ENCODE measurements around the gene FAM185A. TPM values are rescaled to one million over a fixed set of nuclear protein-coding genes. Genes with fewer than 3 reads are reported as not detected.
"Not testable (repeated sequence)": the region's sequence is repeated elsewhere in the genome, so short reads cannot be mapped to it uniquely, and the experiment has no call there.

Gene FAM185A
- total RNA-seq, 1 experiment from 2014 or later: 12.8 TPM

DNA sequence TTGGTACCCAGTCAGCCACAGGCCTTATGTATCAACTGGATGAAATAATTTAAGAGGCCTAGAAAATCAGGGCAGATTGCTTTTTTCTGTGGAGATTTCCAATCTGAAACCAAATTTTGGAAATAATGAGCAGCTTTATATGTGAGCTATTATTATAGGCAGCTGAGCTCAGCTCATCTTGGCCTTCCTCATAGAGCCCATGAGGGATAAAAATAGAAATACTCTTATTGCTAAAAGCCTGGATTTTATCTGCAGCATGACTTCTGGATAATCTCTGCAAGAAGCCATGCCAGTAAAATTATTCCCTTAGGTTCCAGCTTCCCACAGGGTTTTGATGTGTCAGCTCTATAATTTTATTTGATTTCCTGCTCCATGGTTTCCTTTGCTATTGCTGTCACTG, 43.0 kb downstream of the FAM185A start:
- H3K9me2 ChIP-seq (replicated peaks; ENCODE audit: low read length); CTCF ChIA-PET; DNase-seq; BruUV-seq (replicated peaks); H3K9ac ChIP-seq (ENCODE audit: low read length); POLR2A ChIA-PET (ENCODE audit: unreplicated experiment); H3K9me3 ChIP-seq (ENCODE audit: low read length); H3K79me2 ChIP-seq (ENCODE audit: low read length); H3K36me3 ChIP-seq (ENCODE audit: low read depth, low read length); H3K4me2 ChIP-seq (ENCODE audit: low read length); H2AFZ ChIP-seq (ENCODE audit: low read length); H4K20me1 ChIP-seq (ENCODE audit: low read length); H3F3A ChIP-seq (ENCODE audit: low read length, unreplicated experiment); H3K4me3 ChIP-seq (ENCODE audit: low read length); H3K27me3 ChIP-seq (ENCODE audit: low read length): not testable (repeated sequence)
- intact Hi-C loops (cut with micrococcal nuclease): loop anchor here (5.0 kb wide), 1 partner anchor 125 kb away; no protein-coding TSS in a partner anchor
- Histone ChIP-seq H3K27ac (ENCODE audit: low read length) (peak overlapping the region; percentile 53; the same call in 1 of the 2 replicates), H3K4me1 (ENCODE audit: insufficient read depth, low read length) (peaks cover 20% of the 10 kb centered on the region; the same call in 1 of the 2 replicates)
- ATAC-seq: peak; percentile 14

DNA sequence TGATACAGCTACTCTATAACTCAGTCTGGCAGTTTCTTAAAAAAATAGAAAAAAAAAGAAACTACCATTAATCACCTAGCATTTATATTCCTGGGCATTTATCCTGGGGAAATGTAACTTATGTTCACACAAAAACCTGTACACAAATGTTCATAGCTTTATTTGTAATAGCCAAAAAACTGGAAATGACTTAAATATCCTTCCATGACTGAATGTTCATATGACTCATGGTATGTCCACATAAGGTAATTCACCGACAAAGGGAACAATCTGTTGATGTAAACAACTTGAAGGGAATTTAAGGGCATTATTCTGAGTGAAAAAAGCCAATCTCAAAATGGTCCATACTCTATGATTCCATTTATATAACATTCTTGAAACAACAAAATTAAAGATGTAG, 45.8 kb downstream of the FAM185A start:
- peak; percentile 12 for DNase-seq
- H3K9me3 ChIP-seq (ENCODE audit: low read length); H3K79me2 ChIP-seq (ENCODE audit: low read length); CTCF ChIA-PET; H3F3A ChIP-seq (ENCODE audit: low read length, unreplicated experiment); H3K36me3 ChIP-seq (ENCODE audit: low read depth, low read length); H3K27ac ChIP-seq (ENCODE audit: low read length); H3K27me3 ChIP-seq (ENCODE audit: low read length); ATAC-seq; H2AFZ ChIP-seq (ENCODE audit: low read length); BruUV-seq (replicated peaks); H3K9me2 ChIP-seq (replicated peaks; ENCODE audit: low read length); H3K4me3 ChIP-seq (ENCODE audit: low read length); POLR2A ChIA-PET (ENCODE audit: unreplicated experiment); H4K20me1 ChIP-seq (ENCODE audit: low read length); H3K4me2 ChIP-seq (ENCODE audit: low read length); H3K9ac ChIP-seq (ENCODE audit: low read length): not testable (repeated sequence)
- intact Hi-C loops (cut with micrococcal nuclease): loop anchor here (5.0 kb wide), 1 partner anchor 123 kb away; no protein-coding TSS in a partner anchor
- H3K4me1 ChIP-seq (ENCODE audit: insufficient read depth, low read length): peaks cover 20% of the 10 kb centered on the region; the same call in 1 of the 2 replicates

DNA sequence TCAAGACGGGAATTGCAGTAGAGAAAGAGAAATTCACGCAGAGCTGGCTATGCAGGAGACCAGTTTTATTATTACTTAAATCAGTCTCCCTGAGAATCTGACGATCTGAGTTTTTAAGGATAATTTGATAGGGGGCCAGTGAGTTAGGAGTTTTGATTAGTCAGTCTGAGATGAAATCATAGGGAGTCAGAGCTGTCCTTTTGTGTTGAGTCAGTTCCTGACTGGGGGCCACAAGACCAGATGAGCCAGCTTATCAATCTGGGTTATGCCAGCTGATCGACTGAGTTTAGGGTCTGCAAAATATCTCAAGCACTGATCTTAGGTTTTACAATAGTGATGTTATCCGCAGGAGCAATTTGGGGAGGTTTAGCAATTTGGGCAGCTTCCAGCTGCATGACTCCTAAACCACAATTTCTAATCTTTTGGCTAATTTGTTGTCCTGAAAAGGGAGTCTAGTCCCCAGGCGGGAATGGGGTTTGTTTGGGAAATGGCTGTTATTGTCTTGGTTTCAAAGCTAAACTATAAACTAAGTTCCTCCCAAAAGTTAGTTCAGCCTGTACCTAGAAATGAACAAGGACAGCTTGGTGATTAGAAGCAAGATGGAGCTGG, 47.3 kb downstream of the FAM185A start:
- H3K9me2 ChIP-seq (replicated peaks; ENCODE audit: low read length); POLR2A ChIA-PET (ENCODE audit: unreplicated experiment); BruUV-seq (replicated peaks); H2AFZ ChIP-seq (ENCODE audit: low read length); CTCF ChIA-PET; H3K36me3 ChIP-seq (ENCODE audit: low read depth, low read length); H3K79me2 ChIP-seq (ENCODE audit: low read length); H4K20me1 ChIP-seq (ENCODE audit: low read length); H3K4me3 ChIP-seq (ENCODE audit: low read length); H3K9ac ChIP-seq (ENCODE audit: low read length); H3K27me3 ChIP-seq (ENCODE audit: low read length); intact Hi-C loops (cut with micrococcal nuclease); H3K9me3 ChIP-seq (ENCODE audit: low read length); H3K4me2 ChIP-seq (ENCODE audit: low read length); H3F3A ChIP-seq (ENCODE audit: low read length, unreplicated experiment); H3K27ac ChIP-seq (ENCODE audit: low read length): not testable (repeated sequence)
- DNase-seq (peak; percentile 43), ATAC-seq (peak; percentile 8; the same call in 1 of the 2 replicates)
- peaks cover 10% of the 10 kb centered on the region; the same call in 1 of the 2 replicates for H3K4me1 ChIP-seq (ENCODE audit: insufficient read depth, low read length)

DNA sequence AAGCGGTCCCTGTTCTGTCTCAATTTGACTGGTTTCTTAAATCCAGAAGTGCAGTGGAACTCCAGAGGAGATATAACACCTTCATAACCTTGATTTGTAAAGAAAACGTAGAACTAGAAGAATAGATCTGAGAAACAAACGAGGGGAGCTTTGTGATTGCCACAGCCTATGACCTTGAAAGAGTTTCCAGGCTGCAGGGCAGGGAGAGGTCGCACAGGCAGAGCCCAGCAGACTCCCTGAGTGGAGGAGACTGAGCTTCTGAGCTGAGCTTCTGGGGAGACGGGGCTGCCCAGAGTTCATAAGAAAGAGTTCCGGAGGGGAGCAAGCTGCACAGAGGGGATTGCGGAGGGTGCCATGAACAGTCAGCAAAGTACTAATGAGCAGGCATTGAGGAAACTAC, 57.8 kb downstream of the FAM185A start:
- Histone ChIP-seq H3K9me2 (replicated peaks; ENCODE audit: low read length) (no peaks in the 10 kb centered on the region), H3K4me1 (ENCODE audit: insufficient read depth, low read length) (no peaks in the 10 kb centered on the region), H3F3A (ENCODE audit: low read length, unreplicated experiment) (no peaks in the 10 kb centered on the region), H3K79me2 (ENCODE audit: low read length) (no peaks in the 10 kb centered on the region), H2AFZ (ENCODE audit: low read length) (no peak overlapping the region), H3K4me3 (ENCODE audit: low read length) (no peak overlapping the region), H3K4me2 (ENCODE audit: low read length) (no peak overlapping the region), H3K9ac (ENCODE audit: low read length) (no peak overlapping the region), H4K20me1 (ENCODE audit: low read length) (no peaks in the 10 kb centered on the region), H3K27ac (ENCODE audit: low read length) (no peak overlapping the region), H3K36me3 (ENCODE audit: low read depth, low read length) (no peaks in the 10 kb centered on the region), H3K9me3 (ENCODE audit: low read length) (no peaks in the 10 kb centered on the region), H3K27me3 (ENCODE audit: low read length) (no peaks in the 10 kb centered on the region)
- ChIA-PET POLR2A (ENCODE audit: unreplicated experiment) (no interaction called here), CTCF (no interaction called here)
- intact Hi-C loops (cut with micrococcal nuclease): no loop called here
- ATAC-seq: no peak
- no peak for DNase-seq
- TF ChIP-seq, protein P1, sequence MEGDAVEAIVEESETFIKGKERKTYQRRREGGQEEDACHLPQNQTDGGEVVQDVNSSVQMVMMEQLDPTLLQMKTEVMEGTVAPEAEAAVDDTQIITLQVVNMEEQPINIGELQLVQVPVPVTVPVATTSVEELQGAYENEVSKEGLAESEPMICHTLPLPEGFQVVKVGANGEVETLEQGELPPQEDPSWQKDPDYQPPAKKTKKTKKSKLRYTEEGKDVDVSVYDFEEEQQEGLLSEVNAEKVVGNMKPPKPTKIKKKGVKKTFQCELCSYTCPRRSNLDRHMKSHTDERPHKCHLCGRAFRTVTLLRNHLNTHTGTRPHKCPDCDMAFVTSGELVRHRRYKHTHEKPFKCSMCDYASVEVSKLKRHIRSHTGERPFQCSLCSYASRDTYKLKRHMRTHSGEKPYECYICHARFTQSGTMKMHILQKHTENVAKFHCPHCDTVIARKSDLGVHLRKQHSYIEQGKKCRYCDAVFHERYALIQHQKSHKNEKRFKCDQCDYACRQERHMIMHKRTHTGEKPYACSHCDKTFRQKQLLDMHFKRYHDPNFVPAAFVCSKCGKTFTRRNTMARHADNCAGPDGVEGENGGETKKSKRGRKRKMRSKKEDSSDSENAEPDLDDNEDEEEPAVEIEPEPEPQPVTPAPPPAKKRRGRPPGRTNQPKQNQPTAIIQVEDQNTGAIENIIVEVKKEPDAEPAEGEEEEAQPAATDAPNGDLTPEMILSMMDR (conservative IDR thresholded peaks at IDR 0.05; ENCODE audit: low read depth, low read length): no peak
- TF ChIP-seq EZH2phosphoT487 (IDR thresholded peaks at IDR 0.05; ENCODE audit: borderline replicate concordance, low read length) (no peak), EZH2 (IDR thresholded peaks at IDR 0.05; ENCODE audit: low read length, unreplicated experiment) (no peak)
- BruUV-seq (replicated peaks): no TSS peak
